ENCODE results near the gene ATP6V0A4.

The ATP6V0A4 gene

GRCh38 chr7:138663725-138664710, 134.0 kb downstream of the ATP6V0A4 start:
- intact Hi-C loops (cut with micrococcal nuclease), result no loop called here
- peak overlapping the region; percentile 78 for H3K4me3 Mint-ChIP-seq
- peaks cover 23% of the 10 kb centered on the region for H3K27me3 Mint-ChIP-seq

GRCh38 chr7:138662991-138663320, 135.0 kb downstream of the ATP6V0A4 start:
- peaks cover 23% of the 10 kb centered on the region for H3K27me3 Mint-ChIP-seq
- no peak overlapping the region for H3K4me3 Mint-ChIP-seq
- intact Hi-C loops (cut with micrococcal nuclease), result no loop called here
- no peak overlapping the region for H3K27ac Mint-ChIP-seq
- no peaks in the 10 kb centered on the region for H3K36me3 Mint-ChIP-seq (ENCODE audit: low read depth)
- H3K9me3 Mint-ChIP-seq, result no peaks in the 10 kb centered on the region
- H3K4me1 Mint-ChIP-seq (ENCODE audit: low read depth), result peaks cover 13% of the 10 kb centered on the region

More at GRCh38 chr7:138663725-138664710, 134.0 kb downstream of the ATP6V0A4 start:
- Mint-ChIP-seq H3K36me3 (ENCODE audit: low read depth) (no peaks in the 10 kb centered on the region), H3K9me3 (no peaks in the 10 kb centered on the region), H3K4me1 (ENCODE audit: low read depth) (peaks cover 13% of the 10 kb centered on the region), H3K27ac (no peak overlapping the region)

- H3K27me3 Mint-ChIP-seq, result peaks cover 23% of the 10 kb centered on the region
- intact Hi-C loops (cut with micrococcal nuclease), result no loop called here
- peaks cover 13% of the 10 kb centered on the region for H3K4me1 Mint-ChIP-seq (ENCODE audit: low read depth)
- H3K27ac Mint-ChIP-seq, result no peak overlapping the region
- no peak overlapping the region for H3K4me3 Mint-ChIP-seq
- H3K36me3 Mint-ChIP-seq (ENCODE audit: low read depth), result no peaks in the 10 kb centered on the region
- H3K9me3 Mint-ChIP-seq, result no peaks in the 10 kb centered on the region
Observed at GRCh38 chr7:138662076-138662990, 135.7 kb downstream of the ATP6V0A4 start.

GRCh38 chr7:138661069-138661635, 136.8 kb downstream of the ATP6V0A4 start:
- peaks cover 19% of the 10 kb centered on the region for H3K27me3 Mint-ChIP-seq
- intact Hi-C loops (cut with micrococcal nuclease), result no loop called here
- no peak overlapping the region for H3K27ac Mint-ChIP-seq
- no peak overlapping the region for H3K4me3 Mint-ChIP-seq
- no peaks in the 10 kb centered on the region for H3K9me3 Mint-ChIP-seq
- H3K4me1 Mint-ChIP-seq (ENCODE audit: low read depth), result peaks cover 13% of the 10 kb centered on the region
- no peaks in the 10 kb centered on the region for H3K36me3 Mint-ChIP-seq (ENCODE audit: low read depth)

- Mint-ChIP-seq H3K27me3 (peaks cover 4% of the 10 kb centered on the region), H3K9me3 (no peaks in the 10 kb centered on the region)
Observed at GRCh38 chr7:138658889-138659288, 139.1 kb downstream of the ATP6V0A4 start.

GRCh38 chr7:138657854-138658386, 140.1 kb downstream of the ATP6V0A4 start:
- no peak overlapping the region for H3K27ac Mint-ChIP-seq
- no peaks in the 10 kb centered on the region for H3K27me3 Mint-ChIP-seq
- no peak overlapping the region for H3K4me3 Mint-ChIP-seq
- intact Hi-C loops (cut with micrococcal nuclease), result no loop called here
- no peaks in the 10 kb centered on the region for H3K36me3 Mint-ChIP-seq (ENCODE audit: low read depth)
- H3K9me3 Mint-ChIP-seq, result no peaks in the 10 kb centered on the region
- no peaks in the 10 kb centered on the region for H3K4me1 Mint-ChIP-seq (ENCODE audit: low read depth)

More at GRCh38 chr7:138658889-138659288, 139.1 kb downstream of the ATP6V0A4 start:
- no peaks in the 10 kb centered on the region for H3K36me3 Mint-ChIP-seq (ENCODE audit: low read depth)
- peaks cover 6% of the 10 kb centered on the region for H3K4me1 Mint-ChIP-seq (ENCODE audit: low read depth)
- no peak overlapping the region for H3K4me3 Mint-ChIP-seq
- intact Hi-C loops (cut with micrococcal nuclease), result no loop called here
- no peak overlapping the region for H3K27ac Mint-ChIP-seq

GRCh38 chr7:138656952-138657351, 141.0 kb downstream of the ATP6V0A4 start:
- no peaks in the 10 kb centered on the region for H3K4me1 Mint-ChIP-seq (ENCODE audit: low read depth)
- no peaks in the 10 kb centered on the region for H3K9me3 Mint-ChIP-seq
- no peak overlapping the region for H3K27ac Mint-ChIP-seq
- no peaks in the 10 kb centered on the region for H3K36me3 Mint-ChIP-seq (ENCODE audit: low read depth)
- no peak overlapping the region for H3K4me3 Mint-ChIP-seq
- no peaks in the 10 kb centered on the region for H3K27me3 Mint-ChIP-seq
- intact Hi-C loops (cut with micrococcal nuclease), result no loop called here
